Activated CD8-positive, alpha-beta T cell treated with anti-CD3 and anti-CD28 coated beads for 36 hours (primary cell): ENCODE results near the gene AJAP1. TPM values are rescaled to one million over a fixed set of nuclear protein-coding genes. Genes with fewer than 3 reads are reported as not detected.

ENCODE experiments used
- ATAC-seq: fragments of 200-7000 bp; cut with Tn5 transposase; one replicate; pipeline ENCODE4 v1.10.0; 2021; ENCODE audit warnings: mild to moderate bottlenecking, moderate library complexity
- CTCF ChIA-PET: fragments of 350-600 bp; sonication (Branson Sonifier 250); formaldehyde crosslinking; loops from one replicate; lab custom pipeline; 2021; ENCODE audit warnings: antibody characterized with exemption; lab: Charles Lee
- POLR2A ChIA-PET: fragments of 350-600 bp; sonication (Branson Sonifier 250); formaldehyde crosslinking; loops from one replicate; lab custom pipeline; 2021; ENCODE audit warnings: antibody characterized with exemption; lab: Charles Lee
- DNase-seq: peaks from one replicate; pipeline ENCODE4 v3.0.0-alpha.2; 2020
- H3K27ac Mint-ChIP-seq: one replicate; pipeline ENCODE4 v1.8.0; 2021; ENCODE audit warnings: mild to moderate bottlenecking, mixed read lengths
- H3K27me3 Mint-ChIP-seq: one replicate; pipeline ENCODE4 v1.8.0; 2021; ENCODE audit warnings: mixed read lengths
- H3K36me3 Mint-ChIP-seq: one replicate; pipeline ENCODE4 v1.8.0; 2021; ENCODE audit warnings: low read depth, mixed read lengths
- H3K4me1 Mint-ChIP-seq: one replicate; pipeline ENCODE4 v1.8.0; 2021; ENCODE audit warnings: low read depth, mixed read lengths
- H3K4me3 Mint-ChIP-seq: one replicate; pipeline ENCODE4 v1.8.0; 2021; ENCODE audit warnings: mild to moderate bottlenecking, moderate library complexity, mixed read lengths
- H3K9me3 Mint-ChIP-seq: one replicate; pipeline ENCODE4 v1.8.0; 2021; ENCODE audit warnings: mixed read lengths
- CTCF ChIP-seq: fragments of 200-600 bp; IDR thresholded peaks from one replicate; pipeline ENCODE4 v1.8.0; 2022; ENCODE audit warnings: antibody characterized with exemption, mild to moderate bottlenecking
- intact Hi-C: fragments of 100-400 bp; cut with micrococcal nuclease; formaldehyde crosslinking; loops from one replicate; pipeline ENCODE4 v1.10.0; 2022
- total RNA-seq, 2 experiments: library from RNA; stranded (reverse); gene quantifications; one replicate each; pipeline ENCODE4 v1.2.3, GENCODE V29; 2021

AJAP1 gene
- total RNA-seq, 2 experiments from 2014 or later = 0.65 to 0.78 TPM

GRCh38 chr1:4657244-4657789 is 2.9 kb downstream of the AJAP1 start:
- no peak overlapping the region for H3K4me3 Mint-ChIP-seq
- H3K27me3 Mint-ChIP-seq = peaks cover 30% of the 10 kb centered on the region
- ChIA-PET CTCF (no interaction called here), POLR2A (no interaction called here)
- intact Hi-C loops = no loop called here
- no peak for TF ChIP-seq CTCF
- DNase-seq = no peak
- peaks cover 17% of the 10 kb centered on the region for H3K4me1 Mint-ChIP-seq
- no peak for ATAC-seq
- H3K27ac Mint-ChIP-seq = no peak overlapping the region
- no peaks in the 10 kb centered on the region for H3K9me3 Mint-ChIP-seq
- H3K36me3 Mint-ChIP-seq = no peaks in the 10 kb centered on the region

GRCh38 chr1:4657960-4658541 is 3.6 kb downstream of the AJAP1 start:
- peaks cover 28% of the 10 kb centered on the region for H3K27me3 Mint-ChIP-seq
- intact Hi-C loops = no loop called here
- CTCF ChIA-PET = no interaction called here

GRCh38 chr1:4658643-4659628 is 4.5 kb downstream of the AJAP1 start:
- ChIA-PET CTCF (no interaction called here), POLR2A (no interaction called here)
- Mint-ChIP-seq H3K4me1 (peaks cover 15% of the 10 kb centered on the region), H3K27ac (no peak overlapping the region), H3K9me3 (no peaks in the 10 kb centered on the region), H3K36me3 (no peaks in the 10 kb centered on the region), H3K4me3 (no peak overlapping the region), H3K27me3 (peaks cover 23% of the 10 kb centered on the region)
- intact Hi-C loops = no loop called here
- TF ChIP-seq CTCF = no peak
- DNase-seq (no peak), ATAC-seq (no peak)

More at GRCh38 chr1:4657960-4658541, 3.6 kb downstream of the AJAP1 start:
- DNase-seq = no peak
- no peak for TF ChIP-seq CTCF
- Mint-ChIP-seq H3K4me3 (no peak overlapping the region), H3K27ac (no peak overlapping the region), H3K9me3 (no peaks in the 10 kb centered on the region), H3K4me1 (peaks cover 17% of the 10 kb centered on the region), H3K36me3 (no peaks in the 10 kb centered on the region)
- no peak for ATAC-seq
- POLR2A ChIA-PET = no interaction called here

DNA sequence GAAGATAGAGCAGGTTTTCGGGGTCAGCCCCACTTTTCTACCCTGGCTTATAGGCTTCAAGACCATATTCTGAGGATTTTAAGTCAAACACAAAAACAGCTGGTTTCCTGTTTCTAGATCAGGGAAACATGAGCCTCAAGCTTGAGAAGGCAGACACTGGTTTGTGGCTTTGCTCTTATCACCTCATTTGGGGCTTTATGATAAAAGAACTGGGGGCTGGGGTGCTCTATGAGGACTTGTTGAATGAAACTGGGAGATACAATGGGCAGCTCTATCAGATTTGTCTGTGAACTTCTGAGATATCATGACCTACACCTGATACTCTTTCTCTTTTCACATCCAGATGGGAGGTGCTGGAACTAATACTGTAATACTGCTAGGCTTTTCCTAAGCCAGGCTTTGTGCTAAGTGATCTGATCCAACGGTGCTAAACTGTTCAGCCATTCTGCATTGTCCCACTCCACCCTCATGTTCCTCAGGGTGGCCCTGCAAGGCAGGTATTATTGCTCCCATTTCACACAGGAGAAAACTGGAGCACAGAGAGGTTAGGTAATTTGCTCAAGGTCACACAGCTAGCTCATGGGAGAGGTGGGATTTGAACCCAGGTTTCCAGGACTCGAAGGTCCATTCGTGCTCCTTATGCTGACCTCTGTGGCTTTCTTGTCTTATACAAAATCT is 6.6 kb downstream of the AJAP1 start:
- Mint-ChIP-seq H3K27me3 (peaks cover 22% of the 10 kb centered on the region), H3K36me3 (no peaks in the 10 kb centered on the region), H3K4me3 (no peak overlapping the region), H3K27ac (no peak overlapping the region), H3K9me3 (no peaks in the 10 kb centered on the region), H3K4me1 (peaks cover 15% of the 10 kb centered on the region)
- ChIA-PET POLR2A (no interaction called here), CTCF (interaction anchor here (0.8 kb wide), 1 partner anchor 12 kb away, joined by 3 read pairs; no protein-coding TSS in a partner anchor)
- TF ChIP-seq CTCF = no peak
- intact Hi-C loops = no loop called here
- DNase-seq (no peak), ATAC-seq (no peak)
